ENCODE data around the gene RPL22.
A peak's percentile ranks its signal among the peaks of the same experiment; 100 is the strongest.

The RPL22 gene

DNA sequence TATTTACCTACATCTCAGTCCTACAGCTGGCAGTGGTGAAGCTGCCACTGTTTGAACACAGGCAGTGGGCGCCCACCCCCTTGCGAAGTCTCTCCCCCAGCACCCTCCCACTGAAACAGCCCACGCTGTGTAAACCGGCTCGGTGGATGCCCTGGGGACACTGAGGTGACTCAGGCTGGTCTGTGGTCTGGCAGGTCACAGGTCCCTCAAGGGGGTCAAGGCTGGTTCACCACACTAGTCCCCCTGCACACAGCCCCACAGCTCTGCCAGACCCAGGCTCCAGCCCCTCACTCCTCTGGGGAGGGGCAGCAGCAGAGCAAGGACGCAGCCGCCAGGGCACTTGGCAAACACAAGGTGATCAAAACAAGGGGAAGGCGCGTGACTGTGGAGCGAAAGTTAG, 26.8 kb downstream of the RPL22 start:
- no peak for DNase-seq (ENCODE audit: low read depth in 2 of 2)

DNA sequence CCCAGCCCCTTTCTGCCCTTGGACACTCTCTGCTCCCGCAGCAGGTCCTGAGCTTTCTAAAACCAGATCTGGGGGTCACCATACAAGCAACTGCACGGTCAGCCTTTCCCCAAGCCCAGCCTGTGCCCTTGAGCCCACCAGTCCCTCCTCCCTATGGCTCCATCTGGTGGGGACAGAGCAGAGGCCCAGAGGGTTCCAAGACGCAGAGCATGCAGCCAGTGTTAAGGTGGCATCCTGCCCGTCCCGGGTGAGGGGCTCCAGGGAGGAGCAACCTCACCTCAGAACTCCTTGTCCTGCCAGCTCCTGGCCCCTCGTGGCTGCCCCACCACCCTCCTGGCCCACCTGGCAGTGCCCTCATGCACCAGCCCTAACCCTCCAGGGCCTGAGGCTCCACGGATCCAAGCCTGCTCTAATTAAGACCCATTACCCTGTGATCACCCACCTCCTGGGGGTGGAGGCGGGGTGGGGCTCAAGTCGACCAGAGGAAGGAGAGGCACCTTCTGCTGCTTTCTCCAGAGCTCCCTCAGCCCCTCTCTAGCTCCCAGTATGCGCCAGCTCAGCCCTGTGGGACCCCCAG, 27.8 kb downstream of the RPL22 start:
- no peak for DNase-seq (ENCODE audit: low read depth in 2 of 2)

- no peak for DNase-seq (ENCODE audit: low read depth in 2 of 2)
Observed at GRCh38 chr1:6170742-6171201, 28.6 kb downstream of the RPL22 start.

GRCh38 chr1:6170116-6170741, 29.2 kb downstream of the RPL22 start:
- DNase-seq (ENCODE audit: low read depth in 2 of 2): no peak

- no peak for DNase-seq (ENCODE audit: low read depth in 2 of 2)
Observed at GRCh38 chr1:6168947-6169586, 30.3 kb downstream of the RPL22 start.

DNA sequence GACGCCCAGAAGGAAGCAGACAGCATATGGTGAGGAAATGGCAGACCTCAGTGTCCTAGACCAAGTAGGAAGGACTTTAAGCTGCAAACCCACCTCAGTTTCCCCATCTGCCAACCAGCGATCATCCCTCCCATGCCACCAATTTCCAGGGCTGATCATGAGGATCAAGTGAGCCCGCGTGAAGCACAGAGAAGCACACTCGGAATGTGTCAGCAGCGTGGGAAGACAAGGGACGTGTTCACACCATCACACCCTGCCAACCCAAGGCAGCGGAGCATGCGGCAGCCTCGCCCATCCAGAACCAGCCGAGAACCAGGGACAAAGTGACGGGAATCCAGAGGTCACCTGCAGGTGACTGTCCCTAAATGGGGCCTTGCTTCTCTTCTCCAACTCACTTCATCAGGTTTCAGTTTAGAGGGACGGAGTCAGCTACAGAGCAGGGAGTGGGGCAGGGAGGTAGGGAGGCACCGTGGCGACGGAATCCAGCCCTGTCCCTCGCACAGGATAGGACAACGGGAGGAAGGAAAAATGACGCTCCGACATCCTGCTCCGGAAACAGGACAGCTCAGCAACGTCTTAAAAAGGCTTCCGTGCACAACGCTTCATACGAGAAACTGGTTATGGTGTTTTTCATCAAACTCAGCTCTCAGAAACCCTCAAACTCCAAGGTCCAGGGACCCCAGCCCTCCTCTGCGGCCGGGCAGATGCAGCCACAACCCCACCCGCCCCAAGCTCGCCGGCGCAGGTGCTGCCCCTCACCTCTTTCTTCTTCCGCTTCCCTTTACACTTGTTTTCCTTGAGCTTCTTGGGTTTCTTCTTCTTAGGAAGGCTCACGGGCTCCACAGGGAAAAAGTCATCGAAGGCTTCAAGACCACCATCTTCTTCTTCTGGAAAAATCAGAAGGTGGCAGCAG, 31.7 kb downstream of the RPL22 start:
- no peak for DNase-seq (ENCODE audit: low read depth in 2 of 2)

- no peak for DNase-seq (ENCODE audit: low read depth in 2 of 2)
Observed at GRCh38 chr1:6166655-6167390, 32.6 kb downstream of the RPL22 start.

- DNase-seq (ENCODE audit: low read depth in 2 of 2): no peak
Observed at GRCh38 chr1:6166221-6166620, 33.2 kb downstream of the RPL22 start.

DNA sequence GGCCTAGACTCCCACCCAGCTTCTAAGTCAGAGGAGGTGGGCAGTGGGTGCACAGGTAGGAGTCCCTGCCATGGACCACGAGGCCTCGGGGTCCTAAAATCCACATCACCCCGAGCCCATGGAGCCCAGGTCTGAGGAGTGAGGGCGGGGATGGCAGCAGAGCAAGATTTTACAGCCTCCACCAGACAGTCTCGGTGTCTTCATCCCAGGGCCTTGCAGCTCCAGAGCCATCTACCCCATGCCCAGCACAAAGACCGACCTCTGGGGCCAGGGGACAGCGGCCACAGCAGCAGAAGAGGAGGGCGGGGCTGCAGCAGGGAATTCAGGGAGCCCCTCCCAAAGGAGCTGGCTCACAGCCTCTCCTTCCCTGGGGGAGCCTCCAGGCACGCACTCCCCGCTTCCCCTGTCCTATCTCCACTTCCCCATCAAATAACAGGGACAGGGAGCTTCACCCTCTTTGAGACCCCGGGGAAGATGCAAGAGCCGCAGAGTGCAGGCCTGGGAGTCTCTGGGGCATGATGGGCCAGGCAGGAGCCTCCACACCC, 33.9 kb downstream of the RPL22 start:
- no peak for DNase-seq (ENCODE audit: low read depth in 2 of 2)

DNA sequence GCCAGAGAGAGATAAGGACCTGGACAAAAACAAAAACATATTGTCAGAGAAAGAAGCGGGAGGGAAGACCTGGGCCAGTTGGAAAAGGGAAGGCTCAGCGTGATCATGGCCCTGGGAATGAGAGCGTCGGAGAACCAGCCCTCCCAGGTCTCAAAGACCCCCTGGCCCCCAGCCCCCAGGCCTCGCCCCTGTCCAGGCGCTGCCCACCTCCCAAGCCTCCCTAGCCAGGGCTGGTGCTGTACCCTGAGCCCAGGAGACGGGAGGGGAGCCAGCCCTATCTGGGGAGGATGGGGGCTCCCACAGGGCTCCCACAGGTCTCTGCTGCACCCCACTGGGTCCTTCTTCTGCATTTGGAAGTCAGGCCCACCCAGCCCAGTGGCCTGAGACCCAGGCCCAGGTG, 34.4 kb downstream of the RPL22 start:
- no peak for DNase-seq (ENCODE audit: low read depth in 2 of 2)

DNA sequence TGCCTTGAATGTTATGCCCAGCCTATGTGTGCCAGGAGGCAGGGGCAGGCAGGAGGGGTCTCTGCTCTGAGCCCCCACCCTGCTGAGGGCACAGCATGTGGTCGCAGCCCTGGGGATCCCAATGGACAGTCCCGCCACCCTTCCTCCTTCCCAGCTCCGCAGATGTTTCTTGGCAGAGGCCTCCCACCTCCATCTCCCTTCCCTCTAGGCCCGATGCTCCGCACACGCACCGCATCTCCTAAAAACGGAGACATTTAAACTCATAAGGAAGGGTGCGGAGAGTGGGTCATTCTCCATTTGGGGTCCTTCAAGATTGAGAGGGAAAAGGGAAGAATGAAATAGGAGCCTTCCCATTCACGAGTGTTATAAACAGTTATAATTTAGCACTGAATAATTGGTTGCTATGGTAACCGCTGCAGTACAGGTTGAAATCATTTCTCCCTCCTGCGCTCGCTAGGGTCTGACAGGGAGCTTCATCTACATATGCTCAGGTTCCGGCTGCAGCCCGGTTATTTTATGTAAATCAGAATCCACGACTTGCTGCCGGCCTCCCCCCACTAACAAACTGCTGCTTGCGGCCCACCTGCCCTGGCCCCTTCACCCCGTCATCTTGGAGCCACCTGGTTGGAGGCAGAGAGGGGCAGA, 35.3 kb downstream of the RPL22 start:
- no peak for DNase-seq (ENCODE audit: low read depth in 2 of 2)

DNA sequence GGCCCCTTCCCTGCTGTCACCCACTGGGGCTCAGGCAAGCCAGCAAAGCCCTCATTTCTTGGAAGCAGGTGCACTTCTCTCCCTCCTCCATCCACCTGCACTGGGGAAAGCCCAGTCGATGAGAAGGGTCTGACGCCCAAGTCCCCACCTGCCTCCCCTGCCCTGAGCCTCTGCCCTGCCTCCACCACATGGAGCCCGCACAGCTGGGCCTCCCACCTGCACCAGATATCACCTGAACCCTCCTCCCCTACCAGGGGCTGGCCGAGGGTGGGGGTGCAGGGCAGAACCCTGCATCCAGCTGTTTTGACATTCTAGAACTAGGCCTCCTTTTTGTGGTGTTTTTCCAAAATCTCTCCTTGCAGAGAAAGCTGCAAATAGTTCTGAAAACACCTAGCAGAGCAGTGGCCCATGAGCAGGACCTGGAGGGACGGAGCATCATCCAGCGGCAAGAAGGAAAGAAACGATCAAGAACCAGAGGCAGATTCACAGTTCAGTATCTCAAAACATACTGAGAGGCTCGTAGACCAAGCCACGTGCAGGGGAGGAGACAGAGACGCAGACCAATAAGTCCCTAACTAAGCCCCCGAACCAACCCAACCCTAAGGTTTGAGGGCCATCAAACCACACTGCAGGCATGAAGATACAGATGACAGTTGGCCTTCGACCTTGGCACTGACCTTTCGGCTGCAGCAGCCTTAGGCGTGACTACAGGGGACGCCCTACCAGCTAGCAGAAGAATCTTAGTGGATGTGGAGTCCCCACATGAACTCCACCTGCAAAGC, 36.0 kb downstream of the RPL22 start:
- no peak for DNase-seq (ENCODE audit: low read depth in 2 of 2)

GRCh38 chr1:6162773-6163172, 36.6 kb downstream of the RPL22 start:
- no peak for DNase-seq (ENCODE audit: low read depth in 2 of 2)

DNA sequence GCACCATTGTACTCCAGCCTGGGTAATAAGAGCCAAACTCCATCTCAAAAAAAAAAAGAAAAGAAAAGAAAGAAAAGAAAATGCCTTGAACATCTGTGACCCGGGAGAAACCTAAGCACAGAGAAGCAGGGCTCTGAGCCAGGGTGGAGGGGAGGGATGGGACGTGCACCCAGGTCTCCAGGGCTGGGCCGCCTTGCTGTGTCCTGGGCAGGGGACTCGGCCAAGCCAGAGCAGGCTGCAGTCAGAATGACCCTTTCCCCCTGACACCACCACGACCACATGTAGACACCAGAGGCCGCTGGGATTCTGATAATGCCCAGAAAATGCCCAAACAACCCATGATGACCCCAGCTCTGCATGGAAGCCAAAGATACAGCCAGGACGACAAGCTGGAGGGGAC, 37.1 kb downstream of the RPL22 start:
- DNase-seq (ENCODE audit: low read depth in 2 of 2): no peak

- no peak for DNase-seq (ENCODE audit: low read depth in 2 of 2)
Observed at GRCh38 chr1:6158181-6158580, 41.2 kb downstream of the RPL22 start.

DNA sequence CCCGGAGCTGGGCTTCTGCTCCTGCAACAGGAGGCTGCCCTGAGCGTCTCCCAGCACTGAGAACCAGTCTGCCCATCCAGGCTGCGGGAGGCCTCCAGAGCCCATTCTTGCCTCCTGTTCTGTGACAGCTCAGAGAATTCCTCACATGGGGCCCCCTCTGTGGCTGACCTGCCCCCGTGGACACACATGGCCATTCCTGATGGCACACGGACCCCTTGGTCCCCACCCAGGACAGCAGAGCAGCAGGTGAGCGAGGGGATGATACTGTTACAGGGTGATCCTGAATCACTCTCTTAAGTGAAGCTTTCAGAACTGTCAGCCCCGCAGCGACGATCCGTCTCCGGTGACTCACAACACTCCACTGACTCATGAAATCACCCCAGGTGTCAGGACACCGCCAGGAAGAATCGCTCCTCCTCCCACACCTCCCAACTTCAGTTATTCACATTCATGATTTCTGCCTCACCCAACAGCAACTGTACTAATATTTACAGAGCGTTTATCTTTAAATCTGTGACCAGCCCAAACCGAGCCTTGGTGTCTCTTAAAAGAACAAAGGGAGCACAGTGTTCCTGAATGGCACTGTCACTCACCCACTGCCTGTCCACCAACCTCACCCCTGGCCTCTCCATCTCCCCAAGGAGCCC, 41.7 kb downstream of the RPL22 start:
- DNase-seq (ENCODE audit: low read depth in 2 of 2): peak in 1 of 2 donors; percentile 3

DNA sequence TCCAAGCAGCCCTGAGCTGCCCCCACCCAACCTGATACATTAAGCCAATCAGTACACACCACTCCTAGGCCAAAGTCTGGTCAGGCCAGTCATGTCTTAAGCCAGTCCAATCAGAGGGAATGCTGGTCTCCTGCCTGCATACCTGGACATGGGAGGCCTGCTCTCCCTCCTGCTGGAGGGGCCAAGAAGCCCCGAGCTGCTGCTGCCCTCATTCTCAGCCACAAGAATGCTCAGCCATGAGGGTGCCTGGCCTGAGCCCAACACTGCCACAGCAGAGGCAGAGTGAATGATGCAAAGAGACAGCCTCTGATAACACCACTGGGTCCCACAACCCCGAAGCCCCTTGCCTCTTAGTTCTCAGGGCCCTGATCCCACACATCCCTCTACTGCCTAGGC, 42.3 kb downstream of the RPL22 start:
- DNase-seq (ENCODE audit: low read depth in 2 of 2): no peak

DNA sequence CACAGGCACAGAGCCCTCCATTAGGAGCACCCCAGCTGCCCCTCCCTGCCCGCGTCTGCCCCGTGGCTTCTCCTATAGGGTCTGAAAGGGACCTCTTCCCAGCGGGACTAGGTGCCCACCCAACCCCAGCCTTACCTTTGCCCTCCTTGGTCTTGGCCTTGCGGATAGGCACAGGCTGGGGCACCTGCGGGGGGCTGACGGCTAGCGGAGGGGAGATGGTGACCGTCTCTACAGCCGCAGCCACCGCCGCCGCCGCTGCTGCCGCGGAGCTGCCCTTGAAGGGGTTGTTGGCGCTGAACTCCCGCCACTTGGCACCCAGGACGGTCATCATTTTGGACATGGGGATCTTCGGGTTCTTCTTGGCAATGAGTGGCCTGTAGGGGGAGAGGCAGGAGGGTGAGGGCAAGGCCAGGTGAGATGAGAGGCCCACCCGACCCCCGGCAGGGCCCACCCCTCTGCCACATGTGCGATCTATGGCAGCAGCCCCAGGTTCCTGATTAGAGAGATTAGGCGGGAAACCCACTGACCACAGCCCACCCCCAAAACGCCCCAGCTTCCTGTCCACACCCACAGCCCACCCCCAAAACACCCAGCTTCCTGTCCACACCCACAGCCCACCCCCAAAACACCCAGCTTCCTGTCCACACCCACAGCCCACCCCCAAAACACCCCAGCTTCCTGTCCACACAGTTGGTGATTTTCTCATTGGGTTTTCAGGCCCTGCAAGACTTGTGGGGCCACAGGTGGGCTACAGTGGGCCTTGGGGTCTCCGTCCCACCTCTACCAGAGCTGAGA, 44.7 kb downstream of the RPL22 start:
- no peak for DNase-seq (ENCODE audit: low read depth in 2 of 2)

GRCh38 chr1:6152882-6153281, 46.5 kb downstream of the RPL22 start:
- DNase-seq (ENCODE audit: low read depth in 2 of 2): no peak
